Astrocyte (in vitro differentiated cells and primary cell): ENCODE results near the gene HSD11B2. TPM values are rescaled to one million over a fixed set of nuclear protein-coding genes. Genes with fewer than 3 reads are reported as not detected.
"Not testable (repeated sequence)": the region's sequence is repeated elsewhere in the genome, so short reads cannot be mapped to it uniquely, and the experiment has no call there.

ENCODE experiments used
- DNase-seq: peaks from one replicate; pipeline ENCODE4 v3.0.0-alpha.2; 2010; ENCODE audit warnings: low read depth
- FAIRE-seq: peaks from 2 replicates; lab custom pipeline; 2011; peaks lifted over from hg19 to GRCh38; lab: Jason Lieb, UNC
- H2AFZ ChIP-seq: 2 replicates; pipeline ENCODE4 v1.6.0; 2012; ENCODE audit warnings: low read depth, low read length, inconsistent platforms
- H3K27ac ChIP-seq: 2 replicates; pipeline ENCODE4 v1.5.1; 2011; ENCODE audit warnings: low read depth, low read length, inconsistent platforms
- H3K27me3 ChIP-seq: 2 replicates; pipeline ENCODE4 v1.6.0; 2011; ENCODE audit warnings: low read length, inconsistent platforms; ENCODE audit not compliant: insufficient read depth
- H3K36me3 ChIP-seq: 2 replicates; pipeline ENCODE4 v1.5.1; 2011; ENCODE audit warnings: low read length, inconsistent platforms; ENCODE audit not compliant: insufficient read depth
- H3K4me1 ChIP-seq: 2 replicates; pipeline ENCODE4 v1.5.1; 2011; ENCODE audit warnings: low read length, inconsistent platforms; ENCODE audit not compliant: insufficient read depth
- H3K4me2 ChIP-seq: 2 replicates; pipeline ENCODE4 v1.6.0; 2012; ENCODE audit warnings: low read length, inconsistent platforms
- H3K4me3 ChIP-seq: 2 replicates; pipeline ENCODE4 v1.5.1; 2011; ENCODE audit warnings: low read depth, mild to moderate bottlenecking, low read length, inconsistent platforms; ENCODE audit not compliant: insufficient read depth
- H3K79me2 ChIP-seq: 2 replicates; pipeline ENCODE4 v1.6.0; 2012; ENCODE audit warnings: mild to moderate bottlenecking, low read length, inconsistent platforms; ENCODE audit not compliant: insufficient read depth
- H3K9ac ChIP-seq: 2 replicates; pipeline ENCODE4 v1.6.0; 2012; ENCODE audit warnings: mild to moderate bottlenecking, low read length, inconsistent platforms
- H3K9me3 ChIP-seq: 2 replicates; pipeline ENCODE4 v1.5.1; 2012; ENCODE audit warnings: low read depth, mild to moderate bottlenecking, low read length, inconsistent platforms; ENCODE audit not compliant: insufficient read depth
- H4K20me1 ChIP-seq: 2 replicates; pipeline ENCODE4 v1.6.0; 2012; ENCODE audit warnings: low read length, inconsistent platforms; ENCODE audit not compliant: insufficient read depth
- H3K27ac Mint-ChIP-seq: one replicate; pipeline ENCODE4 v1.8.0; 2021; ENCODE audit warnings: mild to moderate bottlenecking, mixed read lengths; ENCODE audit not compliant: unreplicated experiment
- H3K27me3 Mint-ChIP-seq: one replicate; pipeline ENCODE4 v1.8.0; 2021; ENCODE audit warnings: low read depth, mixed read lengths; ENCODE audit not compliant: unreplicated experiment
- H3K36me3 Mint-ChIP-seq: one replicate; pipeline ENCODE4 v1.8.0; 2021; ENCODE audit warnings: low read depth, mixed read lengths; ENCODE audit not compliant: unreplicated experiment
- H3K4me1 Mint-ChIP-seq: one replicate; pipeline ENCODE4 v1.8.0; 2021; ENCODE audit warnings: low read depth, mixed read lengths; ENCODE audit not compliant: unreplicated experiment
- H3K4me3 Mint-ChIP-seq: one replicate; pipeline ENCODE4 v1.8.0; 2021; ENCODE audit warnings: mild to moderate bottlenecking, moderate library complexity, mixed read lengths; ENCODE audit not compliant: unreplicated experiment
- H3K9me3 Mint-ChIP-seq: one replicate; pipeline ENCODE4 v1.8.0; 2021; ENCODE audit warnings: mild to moderate bottlenecking, mixed read lengths; ENCODE audit not compliant: unreplicated experiment
- EZH2 ChIP-seq: IDR thresholded peaks from 2 replicates; pipeline ENCODE4 v1.6.1; 2012; ENCODE audit warnings: mild to moderate bottlenecking, low read length, inconsistent platforms; ENCODE audit not compliant: insufficient read depth
- total RNA-seq: library from RNA; stranded (reverse); gene quantifications from 2 replicates; pipeline ENCODE4 v1.2.1, GENCODE V29; 2021
- TF ChIP-seq, protein P1 (sequence below): IDR thresholded peaks from 2 replicates; pipeline ENCODE4 v1.5.1; 2011; ENCODE audit warnings: low read depth, mild to moderate bottlenecking, inconsistent platforms, low read length, moderate library complexity; ENCODE audit not compliant: insufficient read depth

Gene HSD11B2
- total RNA-seq, 1 donor from 2014 or later: not detected

DNA sequence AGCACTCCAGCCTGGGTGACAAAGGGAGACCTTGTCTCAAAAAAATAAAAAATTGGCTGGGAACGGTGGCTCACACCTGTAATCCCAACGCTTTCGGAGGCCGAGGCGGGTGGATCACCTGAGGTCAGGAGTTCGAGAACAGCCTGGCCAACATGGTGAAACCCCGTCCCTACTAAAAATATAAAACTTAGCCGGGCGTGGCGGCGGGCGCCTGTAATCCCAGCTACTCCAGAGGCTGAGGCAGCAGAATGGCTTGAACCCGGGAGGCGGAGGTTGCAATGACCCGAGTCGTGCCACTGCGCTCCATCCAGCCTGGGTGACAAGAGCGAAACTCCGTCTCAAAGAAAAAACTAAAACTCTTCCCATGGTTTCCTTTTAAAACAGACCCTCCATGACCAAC is 15.5 kb upstream of the HSD11B2 start:
- not testable (repeated sequence) for FAIRE-seq, H3K36me3 Mint-ChIP-seq, H3K4me1 Mint-ChIP-seq, DNase-seq, H3K36me3 ChIP-seq, H3K27ac ChIP-seq, H3K79me2 ChIP-seq, H3K9me3 ChIP-seq, H3K9me3 Mint-ChIP-seq, H3K27me3 ChIP-seq, H3K4me1 ChIP-seq, H3K27ac Mint-ChIP-seq, H4K20me1 ChIP-seq
- peak overlapping the region; percentile 92 for H3K9ac ChIP-seq
- peak overlapping the region; percentile 83 for H3K4me3 Mint-ChIP-seq
- H3K4me2 ChIP-seq: peak overlapping the region; percentile 89
- peak overlapping the region; percentile 70 for H3K4me3 ChIP-seq
- H3K27me3 Mint-ChIP-seq: peaks cover 16% of the 10 kb centered on the region
- peak overlapping the region; percentile 96 for H2AFZ ChIP-seq

DNA sequence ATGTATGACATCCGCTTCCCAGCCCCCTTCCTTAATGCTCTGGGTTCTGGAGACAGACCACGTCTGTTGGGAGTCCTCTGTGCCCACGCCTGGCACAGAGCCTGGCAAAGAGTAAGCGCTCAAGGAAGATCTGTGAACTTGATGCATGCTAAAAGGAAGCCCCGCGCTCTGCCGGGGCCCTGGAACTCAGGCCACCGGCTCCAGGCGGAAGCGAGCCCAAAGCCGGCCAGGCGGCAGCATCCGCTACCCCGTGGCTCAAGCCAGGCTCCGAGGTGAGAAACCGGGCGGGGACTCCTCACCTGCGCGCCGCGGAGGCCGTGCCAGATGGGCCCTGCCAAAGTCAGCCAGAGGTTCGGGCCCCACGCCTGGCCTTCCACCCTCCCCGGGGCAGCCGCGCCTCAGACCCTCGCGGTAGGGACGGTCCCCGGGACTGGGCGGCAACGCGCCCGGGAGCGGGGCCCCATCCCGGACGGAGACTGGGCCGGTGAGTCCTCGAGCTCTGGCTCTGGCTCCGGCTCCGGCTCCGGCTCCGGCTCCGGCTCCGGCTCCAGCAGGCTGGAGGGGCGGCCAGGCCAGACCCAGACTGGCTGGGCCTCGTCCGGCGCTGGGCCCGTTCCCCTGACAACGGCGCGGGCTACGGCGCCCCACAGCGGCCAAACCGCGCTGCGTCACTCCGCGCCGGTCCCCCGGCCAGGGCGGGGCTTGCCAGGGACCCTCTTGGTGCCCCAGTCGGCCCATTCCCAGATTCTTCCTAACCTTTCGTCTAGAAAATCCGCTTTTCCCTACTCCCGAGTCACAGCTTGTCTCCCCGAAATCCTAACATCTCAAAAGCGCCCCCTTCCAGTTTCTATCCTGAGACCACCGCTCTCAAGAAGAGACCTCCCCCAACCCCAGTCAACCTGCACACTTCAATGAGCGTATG is 14.8 kb upstream of the HSD11B2 start, which contains the start of gene ZDHHC1:
TSS of gene ZDHHC1 (minus strand) at position 606 of the 922 bp plus-strand sequence. CDS start 8,702 bp downstream, outside the sequence.
- peak within 1 kb of the TSS; percentile 70 for H3K4me3 ChIP-seq
- H2AFZ ChIP-seq: peak within 1 kb of the TSS; percentile 96
- H3K4me2 ChIP-seq: peak within 1 kb of the TSS; percentile 89
- no peaks in the 10 kb centered on the region for H3K36me3 ChIP-seq
- Mint-ChIP-seq H3K27me3 (peaks cover 19% of the 10 kb centered on the region), H3K4me3 (peak within 1 kb of the TSS; percentile 83), H3K27ac (peak within 1 kb of the TSS; percentile 9), H3K9me3 (no peaks in the 10 kb centered on the region), H3K4me1 (peaks cover 7% of the 10 kb centered on the region), H3K36me3 (no peaks in the 10 kb centered on the region)
- H3K4me1 ChIP-seq: peaks cover 4% of the 10 kb centered on the region
- H3K9ac ChIP-seq: peak within 1 kb of the TSS; percentile 92
- peak within 1 kb of the TSS; percentile 76 for H3K27ac ChIP-seq
- no peaks in the 10 kb centered on the region for H3K27me3 ChIP-seq
- TF ChIP-seq EZH2: no peak
- TF ChIP-seq, protein P1, sequence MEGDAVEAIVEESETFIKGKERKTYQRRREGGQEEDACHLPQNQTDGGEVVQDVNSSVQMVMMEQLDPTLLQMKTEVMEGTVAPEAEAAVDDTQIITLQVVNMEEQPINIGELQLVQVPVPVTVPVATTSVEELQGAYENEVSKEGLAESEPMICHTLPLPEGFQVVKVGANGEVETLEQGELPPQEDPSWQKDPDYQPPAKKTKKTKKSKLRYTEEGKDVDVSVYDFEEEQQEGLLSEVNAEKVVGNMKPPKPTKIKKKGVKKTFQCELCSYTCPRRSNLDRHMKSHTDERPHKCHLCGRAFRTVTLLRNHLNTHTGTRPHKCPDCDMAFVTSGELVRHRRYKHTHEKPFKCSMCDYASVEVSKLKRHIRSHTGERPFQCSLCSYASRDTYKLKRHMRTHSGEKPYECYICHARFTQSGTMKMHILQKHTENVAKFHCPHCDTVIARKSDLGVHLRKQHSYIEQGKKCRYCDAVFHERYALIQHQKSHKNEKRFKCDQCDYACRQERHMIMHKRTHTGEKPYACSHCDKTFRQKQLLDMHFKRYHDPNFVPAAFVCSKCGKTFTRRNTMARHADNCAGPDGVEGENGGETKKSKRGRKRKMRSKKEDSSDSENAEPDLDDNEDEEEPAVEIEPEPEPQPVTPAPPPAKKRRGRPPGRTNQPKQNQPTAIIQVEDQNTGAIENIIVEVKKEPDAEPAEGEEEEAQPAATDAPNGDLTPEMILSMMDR: peak; percentile 20
- no peaks in the 10 kb centered on the region for H3K9me3 ChIP-seq
- FAIRE-seq (no peak), DNase-seq (peak; percentile 52)
- no peaks in the 10 kb centered on the region for H4K20me1 ChIP-seq
- H3K79me2 ChIP-seq: no peaks in the 10 kb centered on the region

DNA sequence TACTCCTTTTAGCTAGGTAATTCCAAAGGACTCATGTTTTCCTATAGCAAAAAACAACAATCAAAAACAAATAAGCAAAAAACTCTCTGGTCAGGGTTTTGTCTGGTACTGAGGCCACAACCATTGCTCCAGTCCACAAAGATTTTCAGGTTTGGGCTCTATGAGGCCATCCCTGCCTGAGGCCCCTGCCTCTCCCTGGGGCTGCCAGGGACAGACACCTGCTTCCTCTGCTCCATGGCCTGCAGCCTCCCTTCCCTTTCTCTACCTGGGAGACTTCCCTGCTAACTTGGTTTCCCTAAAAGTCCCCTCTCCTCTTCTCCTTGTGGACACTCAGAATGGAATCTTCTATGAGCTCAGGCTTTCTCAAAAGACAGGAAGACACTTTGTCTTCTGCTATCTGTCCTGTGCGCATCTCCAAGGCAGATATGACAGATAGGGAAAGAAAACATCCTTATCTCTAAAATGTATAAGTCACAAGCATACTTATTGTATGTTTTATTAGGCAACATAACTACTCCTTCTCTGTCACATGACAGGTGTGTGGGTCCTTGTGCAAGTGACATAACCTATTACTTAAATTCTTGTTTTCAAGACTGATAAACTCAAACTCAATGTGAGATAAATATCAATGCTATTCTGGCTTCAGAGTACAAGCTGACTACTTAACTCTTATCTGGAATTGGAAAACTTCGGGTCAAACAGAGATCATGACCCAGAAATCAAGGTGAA is 13.4 kb upstream of the HSD11B2 start:
- no peak overlapping the region for H3K27ac ChIP-seq
- FAIRE-seq (no peak), DNase-seq (no peak)
- Mint-ChIP-seq H3K4me3 (no peak overlapping the region), H3K36me3 (no peaks in the 10 kb centered on the region), H3K4me1 (peaks cover 4% of the 10 kb centered on the region), H3K27me3 (peaks cover 20% of the 10 kb centered on the region), H3K27ac (no peak overlapping the region), H3K9me3 (no peaks in the 10 kb centered on the region)
- H3K4me1 ChIP-seq: peaks cover 4% of the 10 kb centered on the region
- no peaks in the 10 kb centered on the region for H3K27me3 ChIP-seq
- H3K36me3 ChIP-seq: no peaks in the 10 kb centered on the region
- H3K9ac ChIP-seq: no peak overlapping the region
- no peaks in the 10 kb centered on the region for H4K20me1 ChIP-seq
- no peak overlapping the region for H3K4me3 ChIP-seq
- no peak overlapping the region for H2AFZ ChIP-seq
- no peak for TF ChIP-seq EZH2
- TF ChIP-seq, protein P1: no peak
- no peaks in the 10 kb centered on the region for H3K9me3 ChIP-seq
- H3K79me2 ChIP-seq: no peaks in the 10 kb centered on the region
- H3K4me2 ChIP-seq: no peak overlapping the region
